Measurements from ENCODE around the gene PCP4L1. TPM values are rescaled to one million over a fixed set of nuclear protein-coding genes. Genes with fewer than 3 reads are reported as not detected.

The PCP4L1 gene
- total RNA-seq, 1 experiment from 2014 or later = 0.35 TPM

GRCh38 chr1:161225178-161225533, 33.4 kb upstream of the PCP4L1 start:
- H3K4me3 ChIP-seq (ENCODE audit: insufficient read depth, low read depth, low read length) = no peak overlapping the region
- H3K27me3 ChIP-seq (ENCODE audit: control insufficient read depth, insufficient read depth, low read length) = no peaks in the 10 kb centered on the region
- DNase-seq = no peak
- peaks cover 9% of the 10 kb centered on the region for H3K36me3 ChIP-seq (replicated peaks; ENCODE audit: control insufficient read depth, insufficient read depth, low read length)

GRCh38 chr1:161225534-161226319, 32.8 kb upstream of the PCP4L1 start, which contains the start of gene TOMM40L:
TOMM40L (plus strand) TSS chr1:161226060; CDS start chr1:161226490, 430 bp downstream.
- peak; percentile 92 for DNase-seq
- Histone ChIP-seq H3K27me3 (ENCODE audit: control insufficient read depth, insufficient read depth, low read length) (no peaks in the 10 kb centered on the region), H3K36me3 (replicated peaks; ENCODE audit: control insufficient read depth, insufficient read depth, low read length) (peaks cover 9% of the 10 kb centered on the region), H3K4me3 (ENCODE audit: insufficient read depth, low read depth, low read length) (peak within 1 kb of the TSS; percentile 57)

- DNase-seq = peak; percentile 60
- Histone ChIP-seq H3K36me3 (replicated peaks; ENCODE audit: control insufficient read depth, insufficient read depth, low read length) (peaks cover 9% of the 10 kb centered on the region), H3K4me3 (ENCODE audit: insufficient read depth, low read depth, low read length) (peak overlapping the region; percentile 57), H3K27me3 (ENCODE audit: control insufficient read depth, insufficient read depth, low read length) (no peaks in the 10 kb centered on the region)
Measured at GRCh38 chr1:161226320-161226711, 32.2 kb upstream of the PCP4L1 start.

GRCh38 chr1:161226759-161227158, 31.8 kb upstream of the PCP4L1 start:
- peak overlapping the region; percentile 57 for H3K4me3 ChIP-seq (ENCODE audit: insufficient read depth, low read depth, low read length)
- H3K36me3 ChIP-seq (replicated peaks; ENCODE audit: control insufficient read depth, insufficient read depth, low read length) = peaks cover 9% of the 10 kb centered on the region
- DNase-seq = no peak
- no peaks in the 10 kb centered on the region for H3K27me3 ChIP-seq (ENCODE audit: control insufficient read depth, insufficient read depth, low read length)

GRCh38 chr1:161227196-161227871, 31.2 kb upstream of the PCP4L1 start:
- peaks cover 9% of the 10 kb centered on the region for H3K36me3 ChIP-seq (replicated peaks; ENCODE audit: control insufficient read depth, insufficient read depth, low read length)
- peak; percentile 79 for DNase-seq
- H3K4me3 ChIP-seq (ENCODE audit: insufficient read depth, low read depth, low read length) = peak overlapping the region; percentile 57; the same call in 1 of the 2 replicates
- H3K27me3 ChIP-seq (ENCODE audit: control insufficient read depth, insufficient read depth, low read length) = no peaks in the 10 kb centered on the region

- Histone ChIP-seq H3K36me3 (replicated peaks; ENCODE audit: control insufficient read depth, insufficient read depth, low read length) (peaks cover 9% of the 10 kb centered on the region), H3K27me3 (ENCODE audit: control insufficient read depth, insufficient read depth, low read length) (no peaks in the 10 kb centered on the region), H3K4me3 (ENCODE audit: insufficient read depth, low read depth, low read length) (no peak overlapping the region)
- DNase-seq = no peak
Measured at GRCh38 chr1:161228032-161228431, 30.5 kb upstream of the PCP4L1 start.

- no peak for DNase-seq
- Histone ChIP-seq H3K4me3 (ENCODE audit: insufficient read depth, low read depth, low read length) (no peak overlapping the region), H3K27me3 (ENCODE audit: control insufficient read depth, insufficient read depth, low read length) (no peaks in the 10 kb centered on the region), H3K36me3 (replicated peaks; ENCODE audit: control insufficient read depth, insufficient read depth, low read length) (peaks cover 9% of the 10 kb centered on the region)
Measured at GRCh38 chr1:161229896-161230295, 28.6 kb upstream of the PCP4L1 start.

- DNase-seq = no peak
- Histone ChIP-seq H3K4me3 (ENCODE audit: insufficient read depth, low read depth, low read length) (no peak overlapping the region), H3K36me3 (replicated peaks; ENCODE audit: control insufficient read depth, insufficient read depth, low read length) (peaks cover 9% of the 10 kb centered on the region), H3K27me3 (ENCODE audit: control insufficient read depth, insufficient read depth, low read length) (no peaks in the 10 kb centered on the region)
Measured at GRCh38 chr1:161230762-161231161, 27.8 kb upstream of the PCP4L1 start.

- Histone ChIP-seq H3K4me3 (ENCODE audit: insufficient read depth, low read depth, low read length) (no peak overlapping the region), H3K36me3 (replicated peaks; ENCODE audit: control insufficient read depth, insufficient read depth, low read length) (peaks cover 8% of the 10 kb centered on the region), H3K27me3 (ENCODE audit: control insufficient read depth, insufficient read depth, low read length) (no peaks in the 10 kb centered on the region)
- DNase-seq = no peak
Measured at GRCh38 chr1:161233102-161233501, 25.4 kb upstream of the PCP4L1 start.

GRCh38 chr1:161235957-161236775, 22.4 kb upstream of the PCP4L1 start:
- H3K36me3 ChIP-seq (replicated peaks; ENCODE audit: control insufficient read depth, insufficient read depth, low read length) = no peaks in the 10 kb centered on the region
- no peaks in the 10 kb centered on the region for H3K27me3 ChIP-seq (ENCODE audit: control insufficient read depth, insufficient read depth, low read length)
- no peak for DNase-seq
- no peak overlapping the region for H3K4me3 ChIP-seq (ENCODE audit: insufficient read depth, low read depth, low read length)

- Histone ChIP-seq H3K4me3 (ENCODE audit: insufficient read depth, low read depth, low read length) (no peak within 1 kb of the TSS), H3K27me3 (ENCODE audit: control insufficient read depth, insufficient read depth, low read length) (no peaks in the 10 kb centered on the region), H3K36me3 (replicated peaks; ENCODE audit: control insufficient read depth, insufficient read depth, low read length) (no peaks in the 10 kb centered on the region)
- no peak for DNase-seq
Measured at GRCh38 chr1:161238039-161238473, 20.5 kb upstream of the PCP4L1 start, which contains the start of gene NR1I3. NR1I3 (minus strand) TSS chr1:161238203; CDS start chr1:161236565, 1,638 bp downstream.

- DNase-seq = no peak
- Histone ChIP-seq H3K27me3 (ENCODE audit: control insufficient read depth, insufficient read depth, low read length) (no peaks in the 10 kb centered on the region), H3K4me3 (ENCODE audit: insufficient read depth, low read depth, low read length) (no peak overlapping the region), H3K36me3 (replicated peaks; ENCODE audit: control insufficient read depth, insufficient read depth, low read length) (no peaks in the 10 kb centered on the region)
Measured at GRCh38 chr1:161241682-161242081, 16.9 kb upstream of the PCP4L1 start.

GRCh38 chr1:161242313-161242712, 16.2 kb upstream of the PCP4L1 start:
- Histone ChIP-seq H3K4me3 (ENCODE audit: insufficient read depth, low read depth, low read length) (no peak overlapping the region), H3K36me3 (replicated peaks; ENCODE audit: control insufficient read depth, insufficient read depth, low read length) (no peaks in the 10 kb centered on the region), H3K27me3 (ENCODE audit: control insufficient read depth, insufficient read depth, low read length) (no peaks in the 10 kb centered on the region)
- DNase-seq = no peak

- H3K4me3 ChIP-seq (ENCODE audit: insufficient read depth, low read depth, low read length) = no peak overlapping the region
- no peaks in the 10 kb centered on the region for H3K36me3 ChIP-seq (replicated peaks; ENCODE audit: control insufficient read depth, insufficient read depth, low read length)
- DNase-seq = no peak
- no peaks in the 10 kb centered on the region for H3K27me3 ChIP-seq (ENCODE audit: control insufficient read depth, insufficient read depth, low read length)
Measured at GRCh38 chr1:161244888-161245287, 13.7 kb upstream of the PCP4L1 start.

Data from H7 (cell line).